NCI-H1436 (cell line): Measurements from ENCODE around the gene FBXO34.
"Not testable (repeated sequence)": the region's sequence is repeated elsewhere in the genome, so short reads cannot be mapped to it uniquely, and the experiment has no call there.

Source experiments
- DNase-seq: peaks from one replicate; lab custom pipeline; 2025; lab: John Stamatoyannopoulos, UW

FBXO34 gene

GRCh38 chr14:55382483-55382882 is 111.3 kb downstream of the FBXO34 start:
- DNase-seq = no peak

- DNase-seq = not testable (repeated sequence)
These were observed 111.8 kb downstream of the FBXO34 start for GRCh38 chr14:55383056-55383466.

GRCh38 chr14:55383541-55384140 is 112.4 kb downstream of the FBXO34 start:
- no peak for DNase-seq

GRCh38 chr14:55384536-55384935 is 113.3 kb downstream of the FBXO34 start:
- no peak for DNase-seq

- DNase-seq = no peak
These were observed 115.0 kb downstream of the FBXO34 start for GRCh38 chr14:55386037-55386808.

GRCh38 chr14:55387121-55387520 is 115.9 kb downstream of the FBXO34 start:
- no peak for DNase-seq

GRCh38 chr14:55388160-55388559 is 116.9 kb downstream of the FBXO34 start:
- no peak for DNase-seq

- no peak for DNase-seq
These were observed 118.1 kb downstream of the FBXO34 start for GRCh38 chr14:55389330-55389729.

- no peak for DNase-seq
These were observed 127.5 kb downstream of the FBXO34 start for GRCh38 chr14:55398679-55399078.

- no peak for DNase-seq
These were observed 128.0 kb downstream of the FBXO34 start for GRCh38 chr14:55399183-55399582.

GRCh38 chr14:55399852-55400251 is 128.6 kb downstream of the FBXO34 start:
- no peak for DNase-seq

- DNase-seq = no peak
These were observed 130.5 kb downstream of the FBXO34 start for GRCh38 chr14:55401751-55402150.
